ENCODE data around the gene SLC25A45. TPM values are rescaled to one million over a fixed set of nuclear protein-coding genes. Genes with fewer than 3 reads are reported as not detected.

Gene SLC25A45
- total and polyA plus RNA-seq, 2 of the 4 experiments (the other 2 are of a cell fraction): 0.72 to 1.2 TPM

- TF ChIP-seq RCOR1 (IDR thresholded peaks at IDR 0.05; ENCODE audit: insufficient replicate concordance, low read length) (no peak), CHD1 (IDR thresholded peaks at IDR 0.05; ENCODE audit: low read depth, low read length) (peak; percentile 84)
Observed at GRCh38 chr11:65425105-65425970, 42.9 kb upstream of the SLC25A45 start (continued).
